CD14-positive monocyte (primary cell): ENCODE data around the gene CACNB2. TPM values are rescaled to one million over a fixed set of nuclear protein-coding genes. Genes with fewer than 3 reads are reported as not detected.

ENCODE experiments used
- DNase-seq, 3 donors: peaks; one replicate each; pipeline ENCODE4 v3.0.0-alpha.2; 2011 to 2022
- H2AFZ ChIP-seq: 2 replicates; pipeline ENCODE4 v1.6.0; 2012; ENCODE audit warnings: mild to moderate bottlenecking, low read depth, low read length, inconsistent platforms; ENCODE audit not compliant: insufficient read depth, poor library complexity, severe bottlenecking
- H3K27ac ChIP-seq, 2 donors: 1 replicate in 1 of 2; 2 replicates in 1 of 2; pipeline ENCODE4 v1.5.1; 2012 to 2013; ENCODE audit warnings: low read length in 2 of 2, control low read depth in 1 of 2, inconsistent platforms in 1 of 2, low read depth in 1 of 2, mild to moderate bottlenecking in 1 of 2
- H3K27me3 ChIP-seq, 2 donors: one replicate each; pipeline versions ENCODE4 v1.6.0 to v1.6.1; 2011 to 2013; ENCODE audit warnings: low read length in 2 of 2; ENCODE audit not compliant: control insufficient read depth in 2 of 2, insufficient read depth in 2 of 2
- H3K36me3 ChIP-seq, 2 donors: replicated peaks in 1 of 2; 1 replicate in 1 of 2; 2 replicates in 1 of 2; pipeline versions ENCODE4 v1.5.1 to v1.6.1; 2012 to 2013; ENCODE audit warnings: low read length in 2 of 2, control low read depth in 1 of 2, inconsistent platforms in 1 of 2, mild to moderate bottlenecking in 1 of 2; ENCODE audit not compliant: insufficient read depth in 2 of 2, control insufficient read depth in 1 of 2
- H3K4me1 ChIP-seq, 2 donors: 1 replicate in 1 of 2; 2 replicates in 1 of 2; pipeline versions ENCODE4 v1.5.1 to v1.6.1; 2012 to 2013; ENCODE audit warnings: low read length in 2 of 2, control low read depth in 1 of 2, inconsistent platforms in 1 of 2, mild to moderate bottlenecking in 1 of 2, moderate library complexity in 1 of 2; ENCODE audit not compliant: insufficient read depth in 2 of 2, control insufficient read depth in 1 of 2
- H3K4me2 ChIP-seq: replicated peaks from 2 replicates; pipeline ENCODE3; 2012; ENCODE audit warnings: low read length, moderate library complexity, mild to moderate bottlenecking; ENCODE audit not compliant: poor library complexity, severe bottlenecking; ENCODE audit errors: extremely low read depth
- H3K4me3 ChIP-seq, 3 experiments: fragments of 200-600 bp in 1 of 3; sonication (generic) in 1 of 3; replicated peaks in 1 of 3; 1 replicate in 2 of 3; 2 replicates in 1 of 3; pipeline ENCODE4 v1.5.1; 2011 to 2013; ENCODE audit warnings: low read length in 3 of 3, mild to moderate bottlenecking in 3 of 3, control low read depth in 2 of 3, low read depth in 2 of 3, inconsistent platforms in 1 of 3, moderate library complexity in 1 of 3
- H3K79me2 ChIP-seq: 2 replicates; pipeline ENCODE4 v1.6.0; 2012; ENCODE audit warnings: mild to moderate bottlenecking, control low read depth, inconsistent platforms, low read length, moderate library complexity; ENCODE audit not compliant: insufficient read depth
- H3K9ac ChIP-seq: 2 replicates; pipeline ENCODE4 v1.6.0; 2017; ENCODE audit warnings: low read length, mild to moderate bottlenecking; ENCODE audit not compliant: insufficient read depth, poor library complexity, severe bottlenecking
- H3K9me3 ChIP-seq, 2 donors: replicated peaks in 1 of 2; 1 replicate in 1 of 2; 2 replicates in 1 of 2; pipeline versions ENCODE4 v1.5.1 to v1.6.1; 2012 to 2013; ENCODE audit warnings: low read length in 2 of 2, control low read depth in 1 of 2; ENCODE audit not compliant: control insufficient read depth in 1 of 2, insufficient read depth in 1 of 2
- H4K20me1 ChIP-seq: 2 replicates; pipeline ENCODE4 v1.6.0; 2012; ENCODE audit warnings: mild to moderate bottlenecking, low read length, control low read depth, moderate library complexity; ENCODE audit not compliant: insufficient read depth
- H3K27ac Mint-ChIP-seq, 7 donors: one replicate each; pipeline ENCODE4 v1.8.0; 2020; ENCODE audit warnings: mild to moderate bottlenecking in 7 of 7, mixed read lengths in 7 of 7, moderate library complexity in 6 of 7, inconsistent platforms in 2 of 7
- H3K27me3 Mint-ChIP-seq, 3 donors: one replicate each; pipeline ENCODE4 v1.8.0; 2021 to 2022; ENCODE audit warnings: low read depth in 3 of 3, mild to moderate bottlenecking in 3 of 3, mixed read lengths in 3 of 3, moderate library complexity in 3 of 3, inconsistent platforms in 1 of 3
- H3K36me3 Mint-ChIP-seq, 2 donors: one replicate each; pipeline ENCODE4 v1.8.0; 2020; ENCODE audit warnings: mixed read lengths in 2 of 2, inconsistent platforms in 1 of 2, mild to moderate bottlenecking in 1 of 2
- H3K4me1 Mint-ChIP-seq: one replicate; pipeline ENCODE4 v1.8.0; 2020; ENCODE audit warnings: mild to moderate bottlenecking, mixed read lengths
- H3K4me3 Mint-ChIP-seq, 2 donors: one replicate each; pipeline ENCODE4 v1.8.0; 2020; ENCODE audit warnings: mild to moderate bottlenecking in 2 of 2, mixed read lengths in 2 of 2, moderate library complexity in 1 of 2
- H3K9me3 Mint-ChIP-seq, 7 donors: one replicate each; pipeline ENCODE4 v1.8.0; 2020 to 2022; ENCODE audit warnings: mixed read lengths in 7 of 7, mild to moderate bottlenecking in 6 of 7, moderate library complexity in 6 of 7, inconsistent platforms in 2 of 7
- CTCF ChIP-seq: fragments of 200-600 bp; IDR thresholded peaks from one replicate; pipeline ENCODE4 v1.8.0; 2022; ENCODE audit warnings: antibody characterized with exemption, mild to moderate bottlenecking
- WGBS: methylation state at CpG from one replicate; pipeline ENCODE4 v1.1.5; 2013; ENCODE audit warnings: missing lambda C conversion rate; ENCODE audit not compliant: insufficient coverage; 5-methylcytosine and 5-hydroxymethylcytosine counted together
- intact Hi-C, 2 donors: fragments of 100-400 bp; cut with micrococcal nuclease; formaldehyde crosslinking; loops; one replicate each; pipeline versions ENCODE4 v1.15.0 to v1.15.1; 2023
- polyA plus RNA-seq, 3 donors: library from polyadenylated mRNA; depleted of rRNA in 1 of 3; unstranded in 2 of 3; stranded (reverse) in 1 of 3; fragments of 300-500 nt in 2 of 3; fragments of >200 nt in 1 of 3; fragmentation: Illumina TruSeq in 2 of 3; gene quantifications; 1 replicate in 2 of 3; 2 replicates in 1 of 3; pipeline ENCODE4 v1.2.3, GENCODE V29; 2012 to 2021

Gene CACNB2
- polyA plus RNA-seq, 3 donors, result 0.05 TPM; not detected in 2

GRCh38 chr10:18340496-18341051, 200.3 kb downstream of the CACNB2 start:
- H3K36me3 ChIP-seq, result no peaks in the 10 kb centered on the region
- H3K79me2 ChIP-seq, result no peaks in the 10 kb centered on the region
- Mint-ChIP-seq H3K4me1 (no peaks in the 10 kb centered on the region), H3K36me3 (no peaks in the 10 kb centered on the region), H3K27ac (no peak overlapping the region), H3K27me3 (peaks cover 2 to 7% (median 4%) of the 10 kb centered on the region in 3 donors), H3K9me3 (peaks cover 0 to 3% (median 0%) of the 10 kb centered on the region in 7 donors), H3K4me3 (no peak overlapping the region)
- H3K9ac ChIP-seq, result no peak overlapping the region
- DNase-seq, result no peak
- 75% methylated on average over 8 of the region's 13 CpGs for WGBS
- no peak overlapping the region for H2AFZ ChIP-seq
- H3K4me2 ChIP-seq, result no peak overlapping the region
- H3K27me3 ChIP-seq, result no peaks in the 10 kb centered on the region
- no peaks in the 10 kb centered on the region for H4K20me1 ChIP-seq
- TF ChIP-seq CTCF, result no peak
- H3K4me1 ChIP-seq, result no peaks in the 10 kb centered on the region
- intact Hi-C loops, result no loop called here
- no peak overlapping the region for H3K4me3 ChIP-seq
- no peaks in the 10 kb centered on the region for H3K9me3 ChIP-seq
- no peak overlapping the region for H3K27ac ChIP-seq

GRCh38 chr10:18341055-18341454, 200.8 kb downstream of the CACNB2 start:
- no peak for TF ChIP-seq CTCF
- Histone ChIP-seq H3K4me3 (no peak overlapping the region), H3K4me2 (no peak overlapping the region), H3K4me1 (no peaks in the 10 kb centered on the region), H3K27ac (no peak overlapping the region), H2AFZ (no peak overlapping the region), H3K9me3 (no peaks in the 10 kb centered on the region), H4K20me1 (no peaks in the 10 kb centered on the region), H3K79me2 (no peaks in the 10 kb centered on the region), H3K27me3 (no peaks in the 10 kb centered on the region), H3K36me3 (no peaks in the 10 kb centered on the region), H3K9ac (no peak overlapping the region)
- WGBS, result no CpG with 5 or more reads among the region's 1 CpG
- DNase-seq, result no peak
- H3K27me3 Mint-ChIP-seq, result peaks cover 2 to 7% (median 4%) of the 10 kb centered on the region in 3 donors
- no peak overlapping the region for H3K27ac Mint-ChIP-seq
- no peak overlapping the region for H3K4me3 Mint-ChIP-seq
- H3K36me3 Mint-ChIP-seq, result no peaks in the 10 kb centered on the region
- peaks cover 0 to 3% (median 0%) of the 10 kb centered on the region in 7 donors for H3K9me3 Mint-ChIP-seq
- intact Hi-C loops, result no loop called here
- H3K4me1 Mint-ChIP-seq, result no peaks in the 10 kb centered on the region
